Eye (tissue), 1 donor: Measurements from ENCODE around the gene PDE1A.

Experiments used
- DNase-seq: peaks from one replicate; pipeline ENCODE4 v3.0.0-alpha.2; 2015

PDE1A gene

DNA sequence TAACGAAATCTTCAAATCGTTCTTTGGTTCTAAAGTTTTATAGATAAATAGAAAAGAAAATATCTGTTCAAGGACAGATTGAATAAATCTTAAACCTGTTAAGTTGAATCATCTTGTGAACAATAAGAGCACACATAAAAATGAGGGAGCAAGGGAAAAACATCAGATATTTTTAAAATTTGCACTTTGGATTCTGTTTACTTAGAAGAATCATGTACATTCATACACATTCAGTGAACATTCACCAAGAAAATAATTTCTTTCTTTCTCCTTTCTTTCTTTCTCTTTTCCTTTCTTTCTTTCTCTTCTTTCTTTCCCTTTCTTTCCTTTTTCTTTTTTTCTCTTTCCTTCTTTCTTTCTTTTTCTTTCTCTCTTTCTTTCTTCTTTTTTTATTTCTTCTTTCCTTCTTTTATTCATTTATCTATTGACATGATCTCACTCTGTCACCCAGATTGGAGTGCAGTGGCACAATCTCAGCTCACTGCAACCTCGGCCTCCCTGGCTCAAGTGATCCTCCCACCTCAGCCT is 164.9 kb downstream of the PDE1A start:
- DNase-seq = no peak

DNA sequence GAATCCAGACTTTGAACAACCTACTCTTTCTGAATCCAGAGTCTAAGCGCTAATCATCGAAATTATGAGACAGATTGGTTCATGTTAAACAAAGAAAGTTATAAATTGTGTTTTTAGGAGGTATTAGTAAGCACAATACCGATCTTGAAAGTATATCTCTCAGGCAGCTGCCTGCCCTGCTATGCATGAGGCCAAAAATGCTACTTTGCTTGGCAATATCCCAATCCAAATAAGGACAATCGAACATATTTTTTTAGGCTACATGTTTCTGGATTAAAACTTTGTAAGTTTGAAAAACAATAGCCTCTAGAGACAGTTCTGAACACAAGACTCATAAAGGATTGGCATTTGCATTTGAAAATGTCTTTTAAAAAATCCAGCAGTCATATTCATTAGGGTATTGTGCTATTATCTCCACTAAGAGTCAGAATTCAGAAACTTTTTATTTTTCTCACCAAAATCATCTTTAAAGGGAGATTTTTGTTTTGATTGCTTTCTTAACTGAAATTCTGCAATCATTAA is 167.1 kb downstream of the PDE1A start:
- DNase-seq = no peak

DNA sequence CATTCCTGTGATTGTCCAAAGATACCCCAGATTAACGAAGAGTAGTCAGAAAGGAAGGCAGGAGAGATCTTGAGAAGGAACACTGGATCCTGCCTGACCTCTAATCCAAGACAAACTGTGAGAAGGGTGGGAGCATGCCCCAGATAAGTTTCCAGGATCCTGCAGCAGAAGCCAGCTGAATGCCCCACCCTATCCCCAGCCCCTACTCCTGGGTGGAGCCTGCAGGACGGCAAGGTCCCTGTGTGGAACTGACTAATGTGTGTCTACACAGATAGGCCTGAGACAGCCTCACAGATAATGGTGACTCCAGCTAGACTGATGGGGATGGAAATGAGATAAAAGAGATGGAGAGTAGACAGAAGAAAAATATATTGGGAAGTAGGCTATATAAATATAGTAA is 174.3 kb downstream of the PDE1A start:
- DNase-seq = no peak

DNA sequence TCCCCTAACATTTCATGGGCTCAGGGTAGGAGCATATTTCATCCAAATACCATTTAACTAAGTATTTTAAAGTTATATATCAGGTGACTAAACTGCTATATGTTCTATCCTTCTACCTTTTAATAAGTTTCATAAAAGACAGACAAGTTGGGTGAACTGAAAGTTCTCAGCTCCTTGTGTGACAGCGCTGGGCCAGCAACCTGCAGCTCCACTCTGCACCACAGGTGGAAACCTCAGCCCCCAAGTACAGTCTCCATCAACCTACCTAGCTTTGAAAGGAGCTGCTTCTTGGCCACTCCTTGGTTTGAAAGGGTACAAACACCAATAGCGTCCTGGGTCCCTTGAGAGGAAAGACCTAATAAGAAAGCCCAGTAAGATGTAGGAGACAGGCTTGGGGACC is 177.9 kb downstream of the PDE1A start:
- DNase-seq = no peak

DNA sequence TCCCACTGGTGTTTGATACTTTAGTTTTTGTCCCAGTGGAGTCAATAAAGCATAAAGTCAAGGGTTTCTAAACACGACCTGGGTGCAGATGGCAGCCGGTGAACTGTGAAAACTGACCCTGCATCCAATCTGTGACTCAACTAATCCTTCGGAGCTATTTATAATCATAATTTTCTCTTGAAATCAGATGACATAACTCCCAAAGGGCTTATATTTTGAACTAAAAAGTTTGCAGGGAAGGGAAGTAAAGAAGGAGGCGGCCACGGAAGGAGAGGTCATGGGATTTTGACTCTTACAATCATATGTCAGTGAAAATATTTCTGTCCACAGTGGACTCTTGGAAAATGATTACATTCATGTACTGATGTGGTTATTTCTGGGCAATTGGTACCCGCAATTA is 178.5 kb downstream of the PDE1A start:
- DNase-seq = no peak

DNA sequence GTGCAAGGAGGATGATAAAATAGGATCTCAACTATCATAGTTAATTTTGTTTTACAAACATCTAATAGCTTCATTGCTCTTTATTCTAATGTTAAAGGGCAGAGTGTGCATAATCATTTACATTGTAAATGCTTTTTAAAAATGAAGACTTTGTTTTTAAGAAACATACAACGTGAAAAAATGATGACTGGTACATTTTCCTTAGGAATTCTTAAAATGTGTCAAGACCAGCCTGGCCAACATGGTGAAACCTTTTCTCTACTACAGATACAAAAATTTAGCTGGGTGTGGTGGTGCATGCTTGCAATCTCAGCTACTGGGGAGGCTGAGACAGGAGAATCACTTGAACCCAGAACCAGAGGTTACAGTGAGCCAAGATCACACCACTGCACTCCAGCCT is 179.0 kb downstream of the PDE1A start:
- DNase-seq = no peak

DNA sequence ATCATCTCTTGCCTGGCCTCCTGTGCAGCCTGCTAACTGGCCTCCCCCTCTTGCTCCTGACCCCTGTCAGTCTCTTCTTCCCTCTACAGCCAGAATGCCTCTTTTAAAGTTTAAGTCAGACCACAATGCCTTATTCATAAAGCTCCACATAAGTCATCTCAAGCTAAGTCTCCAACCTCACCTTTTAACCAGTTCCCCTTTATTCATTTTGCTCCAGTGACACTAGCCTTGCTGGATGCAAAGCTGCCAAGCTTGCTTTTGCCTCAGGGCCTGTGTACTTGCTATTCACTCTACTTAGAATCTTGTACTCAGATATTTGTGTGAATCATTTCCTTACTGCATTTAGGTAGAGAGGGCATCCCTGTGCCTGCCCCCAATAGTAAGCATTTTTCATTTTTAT is 180.9 kb downstream of the PDE1A start:
- DNase-seq = no peak

DNA sequence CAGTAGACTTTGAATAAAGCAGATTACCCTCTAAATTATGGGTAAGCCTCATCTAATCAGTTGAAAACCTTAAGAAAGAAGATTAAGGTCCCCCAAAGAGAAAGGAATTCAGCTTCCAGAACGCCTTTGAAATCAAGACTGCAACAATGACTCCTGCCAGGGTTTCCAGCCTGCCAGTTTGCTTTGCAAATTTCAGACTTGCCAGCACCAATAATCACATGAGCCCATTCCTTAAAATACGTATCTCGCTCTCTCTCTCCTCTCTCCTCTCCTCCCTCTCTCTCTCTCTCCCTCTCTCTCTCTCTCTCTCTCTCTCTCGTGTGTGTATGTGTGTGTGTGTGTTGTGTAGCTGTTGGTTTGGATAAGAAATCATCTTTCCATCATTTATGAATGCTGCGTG is 184.2 kb downstream of the PDE1A start:
- no peak for DNase-seq

DNA sequence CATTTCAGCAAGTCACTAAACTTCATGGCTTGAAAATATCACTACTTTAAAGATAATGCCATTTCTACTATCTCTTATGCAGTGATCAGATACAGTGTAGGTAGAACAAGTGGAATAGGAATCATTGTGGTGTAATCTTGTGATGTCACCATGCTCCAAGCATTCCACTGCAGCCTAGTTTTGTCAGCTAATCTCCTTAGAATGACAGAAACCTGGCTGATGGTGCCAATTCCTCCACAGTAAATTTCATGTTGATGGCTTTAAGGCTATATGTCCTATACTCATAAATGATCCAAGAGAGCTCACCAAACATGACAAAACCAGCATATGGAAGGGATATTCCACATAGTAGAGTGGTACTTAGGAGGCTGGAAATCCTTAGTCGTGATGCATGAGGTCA is 184.9 kb downstream of the PDE1A start:
- no peak for DNase-seq

DNA sequence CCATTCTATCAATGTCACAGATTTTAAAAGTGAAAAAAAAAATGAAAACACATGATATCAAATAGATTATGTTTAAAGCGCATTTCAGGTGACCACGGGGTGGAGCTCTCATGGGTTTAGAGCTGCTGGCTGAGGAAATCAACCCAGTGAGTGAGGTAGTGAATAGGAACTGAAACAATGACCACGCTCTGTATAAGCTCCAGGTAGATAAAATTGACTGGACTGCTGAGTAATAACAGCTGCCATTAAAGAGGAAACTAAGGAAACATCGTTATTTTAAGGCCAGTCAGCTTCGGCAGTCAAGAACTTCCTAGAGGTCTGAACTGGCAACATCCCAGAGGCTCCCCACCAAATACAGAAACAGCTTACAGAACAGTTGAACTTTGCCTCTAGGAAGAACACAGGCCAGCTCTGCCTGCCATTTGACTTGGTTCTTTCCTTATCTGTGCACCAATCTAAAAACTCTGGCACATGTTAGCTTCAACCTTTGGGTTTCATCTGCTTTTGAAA is 185.9 kb downstream of the PDE1A start:
- no peak for DNase-seq

DNA sequence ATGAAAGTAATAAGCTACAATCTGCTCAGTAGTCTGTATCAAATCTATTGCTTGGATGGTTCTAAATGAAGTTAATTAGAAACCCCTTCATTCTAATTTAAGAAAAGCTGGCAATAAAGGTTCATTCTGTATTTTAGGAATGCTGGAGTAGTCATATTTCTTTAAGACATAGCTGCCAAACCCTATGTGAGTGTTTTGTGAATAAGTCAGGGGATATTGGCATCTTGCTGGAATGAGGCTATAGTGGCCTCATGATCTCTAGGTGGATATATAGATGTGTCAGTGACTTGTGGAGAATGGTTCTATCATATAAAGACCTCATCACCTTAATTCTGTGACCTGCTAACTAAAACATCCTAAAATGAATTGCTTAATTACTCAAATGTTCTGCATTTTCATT is 196.3 kb downstream of the PDE1A start:
- no peak for DNase-seq

DNA sequence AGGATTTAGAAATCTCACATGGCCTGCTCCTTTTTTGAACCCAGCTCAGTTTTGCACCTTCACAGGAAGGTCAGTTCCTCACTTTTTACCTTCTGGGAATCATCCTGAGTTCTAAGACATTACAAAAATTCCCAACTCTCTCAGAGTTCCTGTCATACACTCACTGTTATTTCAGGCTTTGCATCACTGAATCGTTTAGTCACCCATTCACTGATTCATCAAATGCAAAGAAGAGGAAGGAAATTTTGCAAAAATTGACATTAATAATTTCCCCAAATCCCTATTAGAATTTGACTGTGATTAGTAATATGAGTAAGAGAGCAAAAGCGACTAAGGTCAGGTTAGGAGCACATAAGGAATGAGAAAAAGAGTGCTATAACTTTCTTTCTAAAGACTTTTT is 197.5 kb downstream of the PDE1A start:
- no peak for DNase-seq

DNA sequence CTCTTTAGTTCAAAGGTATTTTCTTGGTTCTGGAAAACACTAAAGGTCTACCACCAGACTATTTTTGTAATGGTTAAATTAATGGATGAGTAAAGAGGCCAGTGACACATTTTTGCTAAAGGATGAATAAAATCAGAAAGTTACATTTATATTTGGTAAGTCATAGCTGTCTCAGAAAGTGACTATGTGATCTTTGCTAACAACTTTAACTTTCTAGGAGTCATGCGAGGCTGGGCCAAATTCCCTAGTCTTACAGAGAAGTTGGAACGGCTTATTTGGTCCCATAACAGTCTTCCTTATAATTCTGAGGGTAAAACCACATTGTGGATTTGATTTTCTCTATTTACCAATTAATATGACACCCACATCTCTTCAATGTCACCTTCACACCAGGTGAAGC is 198.1 kb downstream of the PDE1A start:
- DNase-seq = no peak

DNA sequence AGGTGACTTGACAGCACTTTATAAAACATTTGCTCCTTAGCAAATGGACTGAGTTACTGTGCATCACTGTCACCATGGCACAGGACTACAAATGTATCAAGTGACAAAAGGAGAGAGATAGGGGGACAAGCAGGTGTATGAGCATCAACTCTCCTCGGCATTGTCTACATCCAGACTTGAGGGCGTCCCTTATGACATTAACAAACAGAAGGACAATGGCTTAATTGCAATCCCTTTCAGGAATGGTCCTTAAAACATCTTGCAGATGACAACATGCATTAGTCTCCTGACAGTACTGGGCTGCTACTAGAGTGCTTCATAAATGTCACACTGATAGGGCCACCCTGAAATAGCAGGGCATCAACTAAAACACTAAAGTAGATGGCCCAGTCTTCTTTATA is 198.8 kb downstream of the PDE1A start:
- peak; percentile 68 for DNase-seq

DNA sequence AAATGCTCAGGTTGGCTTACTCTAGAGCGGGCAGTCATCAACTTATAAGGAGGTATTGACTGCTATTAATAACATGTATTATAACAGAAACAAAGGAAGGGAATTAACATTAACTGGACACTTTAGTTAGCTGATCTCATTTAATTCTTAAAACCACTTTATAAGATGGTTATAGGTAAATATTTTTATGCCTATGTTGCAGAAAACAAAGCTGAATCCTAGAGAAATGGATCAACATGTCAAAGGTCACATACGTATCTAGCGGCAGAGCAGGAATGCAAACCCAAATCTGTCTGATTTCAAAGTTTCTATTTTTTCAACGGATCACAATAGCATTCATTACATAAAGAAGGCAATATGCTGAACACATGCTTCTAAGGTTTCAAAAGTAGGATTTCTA is 200.0 kb downstream of the PDE1A start:
- no peak for DNase-seq

DNA sequence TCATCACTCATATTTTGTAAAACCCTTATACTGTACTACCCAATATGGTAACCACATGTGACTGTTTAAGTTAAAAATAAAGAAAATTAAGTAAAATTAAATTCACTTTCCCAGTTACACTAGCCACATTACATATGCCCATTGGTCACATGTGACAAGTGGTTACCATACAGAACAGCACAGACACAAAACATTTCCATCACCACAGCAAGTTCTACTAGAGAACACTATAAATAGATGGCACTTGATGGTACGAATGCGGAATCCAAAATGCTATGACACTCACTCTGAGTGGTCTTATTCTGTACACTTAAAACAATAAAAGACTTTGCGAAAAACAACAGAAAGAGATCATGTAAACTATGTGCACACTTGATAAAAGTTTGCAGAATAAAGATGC is 202.2 kb downstream of the PDE1A start:
- no peak for DNase-seq

DNA sequence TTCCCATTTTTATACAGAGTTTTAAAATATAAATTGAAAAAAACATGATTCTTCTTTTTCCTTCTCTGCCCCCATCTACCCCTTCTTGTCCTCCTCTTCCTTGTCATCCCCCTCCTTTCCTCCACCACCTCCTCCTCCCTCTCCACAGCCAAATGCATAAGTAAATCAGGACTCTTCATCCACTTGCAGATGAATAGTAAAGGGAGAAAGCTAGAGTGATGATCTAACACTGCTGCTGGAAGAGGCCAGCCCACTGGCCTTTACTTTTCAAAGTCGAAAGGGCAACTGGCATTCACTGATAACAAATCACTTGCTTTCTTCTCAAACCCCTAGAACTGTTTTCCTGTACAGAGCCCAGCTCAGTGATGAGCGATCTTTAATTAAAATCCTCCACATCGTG is 205.8 kb downstream of the PDE1A start:
- DNase-seq = no peak

DNA sequence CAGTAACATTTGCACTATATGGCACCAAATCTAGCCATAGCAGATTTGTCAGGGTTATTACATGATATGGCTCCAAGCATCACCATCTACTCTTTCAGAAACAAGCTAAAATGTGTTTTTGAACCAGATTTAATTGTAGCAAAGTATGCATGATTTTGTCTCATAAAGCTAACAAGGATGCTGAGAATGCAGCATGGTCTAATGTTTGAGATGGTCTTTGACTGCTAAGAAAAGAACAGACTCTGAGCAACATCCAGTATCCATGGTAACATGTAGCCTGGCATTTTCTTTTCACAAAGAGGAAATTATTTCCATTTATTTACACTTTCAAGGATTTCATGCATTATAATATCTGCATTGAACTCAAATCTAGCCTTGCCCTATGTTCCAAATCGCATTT is 206.5 kb downstream of the PDE1A start:
- DNase-seq = no peak

DNA sequence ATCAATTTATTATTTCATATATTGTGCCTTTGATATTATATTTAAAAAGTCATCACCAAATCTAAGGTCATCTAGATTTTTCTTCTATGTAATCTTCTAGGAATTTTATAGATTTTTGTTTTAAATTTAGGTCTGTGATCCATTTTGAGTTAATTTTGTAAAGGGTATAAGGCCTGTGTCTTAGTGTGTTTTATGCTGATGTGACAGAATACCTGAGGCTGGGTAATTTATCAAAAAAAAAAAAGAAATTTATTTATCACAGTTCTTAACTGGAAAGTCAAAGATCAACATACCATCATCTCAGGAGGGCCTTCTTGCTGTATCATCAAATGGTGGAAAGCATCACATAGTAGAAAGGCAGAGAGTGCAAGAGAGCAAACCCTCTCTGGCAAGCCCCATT is 216.2 kb downstream of the PDE1A start:
- DNase-seq = no peak

DNA sequence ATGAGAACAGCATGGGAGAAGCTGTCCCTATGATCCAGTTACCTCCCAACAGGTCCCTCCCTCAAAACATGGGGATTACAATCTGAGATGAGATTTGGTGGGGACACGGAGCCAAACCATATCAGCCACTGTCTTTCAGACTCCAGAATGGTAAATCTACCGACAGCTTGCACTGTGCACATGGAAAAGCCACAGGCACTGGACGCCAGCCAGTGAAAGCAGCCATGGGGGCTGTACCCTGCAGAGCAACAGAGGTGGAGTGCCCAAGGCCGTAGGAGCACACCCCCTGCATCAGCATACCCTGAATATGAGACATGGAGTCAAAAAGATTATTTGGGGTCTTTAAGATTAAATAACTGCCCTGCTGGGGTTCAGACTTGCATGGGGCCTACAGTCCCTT is 218.4 kb downstream of the PDE1A start:
- DNase-seq = no peak

DNA sequence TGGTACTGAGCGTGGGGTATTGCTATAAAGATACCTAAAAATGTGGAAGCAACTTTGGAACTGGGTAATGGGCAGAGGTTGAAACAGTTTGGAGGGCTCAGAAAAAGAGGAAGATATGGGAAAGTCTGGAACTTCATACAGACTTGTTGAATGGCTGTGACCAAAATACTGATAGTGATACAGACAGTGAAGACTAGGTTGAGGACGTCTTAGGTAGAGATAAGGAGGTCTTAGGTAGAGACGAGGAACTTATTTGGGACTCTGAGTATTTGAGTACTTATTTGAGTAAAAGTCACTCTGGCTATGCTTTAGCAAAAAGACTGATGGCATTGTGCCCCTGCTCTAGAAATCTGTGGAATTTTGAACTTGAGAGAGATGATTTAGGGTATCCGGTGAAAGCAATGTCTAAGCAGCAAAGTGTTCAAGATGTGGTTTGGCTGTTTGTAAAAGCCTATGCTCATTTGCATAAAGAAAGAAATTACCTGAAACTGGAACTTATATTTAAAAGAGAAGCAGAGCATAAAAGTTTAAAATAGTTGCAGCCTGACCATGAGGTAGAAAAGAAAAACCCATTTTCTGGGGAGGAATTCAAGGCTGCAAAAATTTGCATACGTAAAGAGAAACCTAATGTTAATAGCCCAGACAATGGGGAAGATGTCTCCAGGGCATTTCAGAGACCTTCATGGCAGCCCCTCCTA is 219.6 kb downstream of the PDE1A start:
- DNase-seq = no peak

DNA sequence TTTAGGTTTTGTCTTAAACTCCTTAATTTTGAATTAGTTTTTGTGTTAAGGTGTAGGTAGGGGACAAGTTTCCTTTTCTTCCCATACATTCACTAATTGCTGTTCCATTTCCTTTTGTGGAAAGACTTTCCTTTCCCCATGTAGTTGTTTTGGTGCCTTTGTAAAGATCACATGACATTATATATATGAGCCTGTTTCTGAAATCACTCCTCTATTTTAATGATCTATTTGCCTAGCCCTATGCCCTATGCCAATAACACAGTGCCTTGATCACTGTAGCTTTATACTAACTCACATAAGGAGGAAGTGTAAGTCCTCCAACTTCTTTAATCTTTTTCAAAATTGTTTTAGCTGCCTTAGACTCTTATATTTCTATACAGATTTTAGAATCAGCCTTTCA is 229.3 kb downstream of the PDE1A start:
- DNase-seq = no peak

DNA sequence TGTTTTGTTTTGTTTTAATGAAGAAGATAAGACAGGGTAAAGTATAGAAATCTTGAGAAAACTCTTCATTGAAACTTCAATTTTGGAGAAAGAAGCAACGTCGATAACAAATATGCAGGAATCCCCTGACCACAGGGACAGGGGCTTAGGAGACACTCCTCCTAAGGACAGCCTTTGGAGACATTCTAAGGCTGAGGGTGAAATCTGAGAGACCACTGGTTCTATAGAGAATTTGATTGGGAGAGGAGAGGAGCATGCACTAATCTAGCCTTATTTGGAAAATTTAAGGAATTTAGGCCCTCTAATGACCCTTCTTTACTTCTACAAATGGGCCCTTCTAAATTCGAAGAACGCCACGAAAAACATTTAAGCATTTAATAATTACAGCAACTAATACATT is 233.5 kb downstream of the PDE1A start:
- DNase-seq = no peak

DNA sequence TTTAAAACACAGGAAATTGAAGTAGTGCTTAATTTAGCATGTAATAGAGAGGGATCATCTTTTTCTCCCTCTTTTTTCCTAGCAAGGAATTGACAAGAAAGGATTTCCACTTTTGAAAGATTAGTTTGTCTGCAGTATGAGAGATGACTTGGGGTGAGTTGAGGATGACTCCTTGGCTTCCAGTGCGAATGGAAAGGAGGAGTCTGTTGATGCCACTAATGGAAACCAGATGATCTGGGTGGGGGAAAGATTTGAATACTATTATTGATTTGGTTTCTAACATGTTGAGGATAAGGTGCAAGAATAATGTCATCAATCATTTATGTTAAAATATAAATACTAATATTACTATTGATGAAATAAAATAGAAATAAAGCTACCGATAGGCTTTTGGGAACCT is 235.8 kb downstream of the PDE1A start:
- no peak for DNase-seq

DNA sequence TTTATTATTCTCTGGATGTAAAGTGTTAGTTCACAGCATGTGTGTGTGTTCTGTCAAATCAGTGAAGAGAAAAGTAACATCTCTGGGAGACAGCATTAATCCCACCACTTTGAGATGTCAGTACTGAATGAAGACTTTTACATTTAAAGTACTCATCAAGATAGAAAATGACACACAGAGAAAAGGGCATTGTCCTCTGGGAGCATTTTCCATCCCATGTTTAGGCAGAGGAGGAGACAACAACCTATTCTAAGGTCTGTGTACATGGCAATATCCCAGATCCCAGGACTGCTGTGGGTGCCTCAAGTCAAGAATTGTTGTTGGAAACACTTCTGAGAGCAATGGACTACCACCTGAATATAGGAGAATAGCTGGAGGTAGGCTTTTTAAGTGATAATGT is 239.7 kb downstream of the PDE1A start:
- DNase-seq = peak; percentile 19
